Measurements from ENCODE around the gene PRB4.
"Not testable (repeated sequence)": the region's sequence is repeated elsewhere in the genome, so short reads cannot be mapped to it uniquely, and the experiment has no call there.

PRB4 gene

GRCh38 chr12:11310336-11310735 lies at the start of gene PRB4:
PRB4 (minus strand) TSS chr12:11310436; CDS start chr12:11310398, 38 bp downstream.
- DNase-seq = no peak
- in situ Hi-C loops (cut with MboI; ENCODE audit: low pct_unique_long_range_greater_than_20kb, low sequenced_read_pairs) = no loop called here

GRCh38 chr12:11351736-11352135 lies 41.5 kb upstream of the PRB4 start:
- DNase-seq; in situ Hi-C loops (cut with MboI; ENCODE audit: low pct_unique_long_range_greater_than_20kb, low sequenced_read_pairs): not testable (repeated sequence)

GRCh38 chr12:11348439-11348838 lies 38.2 kb upstream of the PRB4 start:
- no peak for DNase-seq
- in situ Hi-C loops (cut with MboI; ENCODE audit: low pct_unique_long_range_greater_than_20kb, low sequenced_read_pairs) = no loop called here

GRCh38 chr12:11347810-11348209 lies 37.6 kb upstream of the PRB4 start:
- DNase-seq = peak; percentile 3
- in situ Hi-C loops (cut with MboI; ENCODE audit: low pct_unique_long_range_greater_than_20kb, low sequenced_read_pairs) = no loop called here

- in situ Hi-C loops (cut with MboI; ENCODE audit: low pct_unique_long_range_greater_than_20kb, low sequenced_read_pairs) = no loop called here
- no peak for DNase-seq
Measured at GRCh38 chr12:11344500-11344899, 34.3 kb upstream of the PRB4 start.

- DNase-seq = no peak
- in situ Hi-C loops (cut with MboI; ENCODE audit: low pct_unique_long_range_greater_than_20kb, low sequenced_read_pairs) = no loop called here
Measured at GRCh38 chr12:11324426-11324825, 14.2 kb upstream of the PRB4 start.

GRCh38 chr12:11321980-11322379 lies 11.7 kb upstream of the PRB4 start:
- in situ Hi-C loops (cut with MboI; ENCODE audit: low pct_unique_long_range_greater_than_20kb, low sequenced_read_pairs) = no loop called here
- DNase-seq = no peak

- in situ Hi-C loops (cut with MboI; ENCODE audit: low pct_unique_long_range_greater_than_20kb, low sequenced_read_pairs) = no loop called here
- no peak for DNase-seq
Measured at GRCh38 chr12:11307143-11307542, 3.1 kb downstream of the PRB4 start.

GRCh38 chr12:11273449-11273848 lies 36.8 kb downstream of the PRB4 start:
- DNase-seq = no peak
- in situ Hi-C loops (cut with MboI; ENCODE audit: low pct_unique_long_range_greater_than_20kb, low sequenced_read_pairs) = no loop called here

- no peak for DNase-seq
- in situ Hi-C loops (cut with MboI; ENCODE audit: low pct_unique_long_range_greater_than_20kb, low sequenced_read_pairs) = no loop called here
Measured at GRCh38 chr12:11269607-11270006, 40.6 kb downstream of the PRB4 start, which contains the start of gene PRB3. PRB3 (minus strand) TSS chr12:11269707; CDS start chr12:11269669, 38 bp downstream.

- DNase-seq = no peak
- in situ Hi-C loops (cut with MboI; ENCODE audit: low pct_unique_long_range_greater_than_20kb, low sequenced_read_pairs) = no loop called here
Measured at GRCh38 chr12:11264501-11264900, 45.7 kb downstream of the PRB4 start.
